HG02943 (cell line): ENCODE data around the gene BAG3.

Source experiments
- ATAC-seq: cut with Tn5 transposase; IDR thresholded peaks from one replicate; pipeline ENCODE4 v1.9.1; 2021; ENCODE audit warnings: mild to moderate bottlenecking, low read depth, moderate library complexity; ENCODE audit not compliant: unreplicated experiment

The BAG3 gene

GRCh38 chr10:119723624-119724023, 72.4 kb downstream of the BAG3 start:
- no peak for ATAC-seq

- peak; percentile 2 for ATAC-seq
Measured at GRCh38 chr10:119724593-119725516, 73.7 kb downstream of the BAG3 start.

GRCh38 chr10:119725517-119725827, 74.3 kb downstream of the BAG3 start:
- ATAC-seq: no peak

GRCh38 chr10:119725828-119726675, 74.9 kb downstream of the BAG3 start, which contains the start of gene INPP5F:
INPP5F (plus strand) TSS chr10:119726050; CDS start chr10:119726263, 213 bp downstream.
- peak; percentile 91 for ATAC-seq

GRCh38 chr10:119726676-119727261, 75.6 kb downstream of the BAG3 start:
- ATAC-seq: no peak
